Bladder microvascular endothelial cell (primary cell): ENCODE results near the gene OR13C4. TPM values are rescaled to one million over a fixed set of nuclear protein-coding genes. Genes with fewer than 3 reads are reported as not detected.

Source experiments
- total RNA-seq: library from RNA; depleted of rRNA; stranded (reverse); fragments of >200 nt; gene quantifications from 2 replicates; pipeline ENCODE4 v1.2.3, GENCODE V29; 2014

OR13C4 gene
- 0.16 TPM in 1 of 2 replicates, not detected in the other for total RNA-seq

DNA sequence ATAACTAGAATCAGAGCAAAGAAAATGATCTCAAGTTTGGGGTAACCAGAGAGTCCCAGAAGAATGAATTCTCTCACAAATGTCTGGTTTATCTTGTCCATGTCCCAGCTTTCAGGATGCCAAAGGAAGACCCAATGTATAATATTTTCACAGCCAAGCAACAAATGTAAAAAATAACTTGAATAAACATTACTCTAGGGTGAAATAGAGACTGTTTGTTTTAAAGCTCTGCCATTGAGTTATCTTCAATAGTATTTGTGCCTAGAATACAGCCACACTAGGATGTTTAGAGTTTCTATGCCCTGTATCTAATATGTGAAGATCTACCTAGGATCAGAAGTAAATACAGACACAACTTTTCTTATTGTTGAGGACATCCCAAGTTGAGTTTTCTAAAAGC, at the start of gene OR13C4:
Gene OR13C4, minus strand, starts transcription at position 101 of the 400 bp plus-strand sequence. Its CDS starts 0 bp downstream, at position 101.

DNA sequence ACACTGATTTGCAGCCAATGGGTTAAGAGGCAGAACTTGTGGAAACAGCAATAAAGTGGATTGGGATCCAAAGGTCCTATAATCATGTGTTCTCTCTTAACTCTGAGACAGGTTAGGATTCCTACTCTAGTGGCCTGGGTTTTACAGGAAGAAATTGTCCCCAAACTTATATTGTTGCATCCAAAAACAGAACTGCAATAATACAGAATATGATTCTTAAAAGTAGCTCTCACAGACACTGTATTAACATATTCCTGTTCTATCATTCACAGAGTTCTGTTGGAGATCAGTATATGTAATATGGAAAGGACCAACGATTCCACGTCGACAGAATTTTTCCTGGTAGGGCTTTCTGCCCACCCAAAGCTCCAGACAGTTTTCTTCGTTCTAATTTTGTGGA, 41.9 kb upstream of the OR13C4 start, which contains the start of gene OR13C8:
Gene OR13C8, plus strand, starts transcription at position 301 of the 400 bp plus-strand sequence. Its CDS starts 0 bp downstream, at position 301.

DNA sequence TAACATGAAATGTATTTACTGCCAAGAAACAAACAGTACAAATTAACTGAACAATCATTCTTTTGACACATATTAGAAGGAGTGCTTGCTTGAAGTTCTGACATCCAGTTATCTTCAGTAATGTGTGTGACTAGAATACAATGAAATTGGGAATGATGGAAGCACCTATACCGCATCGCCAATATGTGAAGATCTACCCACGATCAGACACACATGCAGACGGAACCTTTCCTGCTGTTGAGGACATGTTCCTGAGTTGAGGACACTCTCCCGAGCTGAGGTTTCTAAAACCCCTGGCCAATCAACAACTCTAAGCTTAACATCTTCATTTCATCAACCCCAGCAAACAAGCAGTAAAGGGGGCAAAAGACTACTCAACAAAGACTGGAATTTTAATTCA, 9.7 kb upstream of the OR13C4 start, which contains the start of gene OR13C3:
Gene OR13C3, minus strand, starts transcription at position 101 of the 400 bp plus-strand sequence. CDS start 133 bp downstream, outside the sequence.

DNA sequence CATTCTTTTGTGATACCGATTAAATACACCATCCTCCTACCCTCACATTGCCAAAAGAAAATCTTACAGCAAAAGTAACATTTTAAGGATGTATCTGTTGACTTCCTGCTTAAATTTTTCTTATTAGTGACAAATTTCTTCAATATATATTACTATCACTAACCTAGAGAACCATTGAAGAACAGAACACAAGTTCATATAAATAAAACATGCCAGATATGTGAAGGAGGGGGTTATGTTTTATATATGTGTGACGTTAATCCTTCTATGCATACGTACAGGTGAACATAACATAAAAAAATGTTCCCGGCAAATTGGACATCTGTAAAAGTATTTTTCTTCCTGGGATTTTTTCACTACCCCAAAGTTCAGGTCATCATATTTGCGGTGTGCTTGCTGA, 23.0 kb downstream of the OR13C4 start, which contains the start of gene OR13F1:
Gene OR13F1, plus strand, starts transcription at position 301 of the 400 bp plus-strand sequence. Its CDS starts 0 bp downstream, at position 301.

Other genes starting within 250 kb of the OR13C4 start
- not detected in 2 replicates for gene OR13F1, start 22.9 kb downstream of the OR13C4 start, total RNA-seq
- not detected in 2 replicates for gene OR13C3, start 9.6 kb upstream of the OR13C4 start, total RNA-seq
- not detected in 2 replicates for gene OR13C8, start 42.0 kb upstream of the OR13C4 start, total RNA-seq
- gene OR13C5, start 72.2 kb upstream of the OR13C4 start, total RNA-seq: not detected in 2 replicates
- gene OR13C2, start 78.4 kb upstream of the OR13C4 start, total RNA-seq: not detected in 2 replicates
- gene OR13C9, start 91.0 kb upstream of the OR13C4 start, total RNA-seq: not detected in 2 replicates
- gene OR13D1, start 167.3 kb upstream of the OR13C4 start, total RNA-seq: not detected in 2 replicates
- 31.8 and 38.4 TPM in 2 replicates for gene NIPSNAP3A, start 220.5 kb upstream of the OR13C4 start, total RNA-seq
- 0.57 and 1.9 TPM in 2 replicates for gene NIPSNAP3B, start 236.9 kb upstream of the OR13C4 start, total RNA-seq